Common myeloid progenitor, CD34-positive (primary cell): ENCODE results near the gene FEV. TPM values are rescaled to one million over a fixed set of nuclear protein-coding genes. Genes with fewer than 3 reads are reported as not detected.

ENCODE experiments used
- CTCF ChIA-PET: fragments of 350-600 bp; sonication (Branson Sonifier 250); formaldehyde crosslinking; loops from one replicate; lab custom pipeline; 2021; ENCODE audit warnings: antibody characterized with exemption; lab: Charles Lee
- POLR2A ChIA-PET: fragments of 350-600 bp; sonication (Branson Sonifier 250); formaldehyde crosslinking; loops from one replicate; lab custom pipeline; 2021; ENCODE audit warnings: antibody characterized with exemption; lab: Charles Lee
- DNase-seq, 3 donors: peaks; one replicate each; pipeline versions ENCODE4 v3.0.0 to v3.0.0-alpha.2; 2013
- H3K27ac ChIP-seq, 2 experiments: 1 replicate in 1 of 2; 2 replicates in 1 of 2; pipeline ENCODE4 v1.7.0; 2013; ENCODE audit warnings: inconsistent platforms in 2 of 2, low read length in 2 of 2, mild to moderate bottlenecking in 2 of 2, low read depth in 1 of 2, moderate library complexity in 1 of 2; ENCODE audit not compliant: severe bottlenecking in 2 of 2, insufficient read depth in 1 of 2, poor library complexity in 1 of 2
- H3K27me3 ChIP-seq, 5 experiments: replicated peaks in 2 of 5; 1 replicate in 3 of 5; 2 replicates in 2 of 5; pipeline versions ENCODE4 v1.6.1 to v1.7.0; 2013; ENCODE audit warnings: low read length in 4 of 5, mild to moderate bottlenecking in 2 of 5, moderate library complexity in 2 of 5, inconsistent platforms in 1 of 5; ENCODE audit not compliant: insufficient read depth in 5 of 5, control insufficient read depth in 4 of 5
- H3K36me3 ChIP-seq, 4 experiments: 1 replicate in 2 of 4; 2 replicates in 2 of 4; pipeline versions ENCODE4 v1.6.1 to v1.7.0; 2013; ENCODE audit warnings: low read length in 3 of 4, control low read depth in 1 of 4, mild to moderate bottlenecking in 1 of 4; ENCODE audit not compliant: control insufficient read depth in 4 of 4, insufficient read depth in 4 of 4
- H3K4me1 ChIP-seq, 4 experiments: 1 replicate in 3 of 4; 2 replicates in 1 of 4; pipeline versions ENCODE4 v1.6.1 to v1.7.1; 2013; ENCODE audit warnings: low read length in 3 of 4, mild to moderate bottlenecking in 3 of 4, control low read depth in 1 of 4, inconsistent platforms in 1 of 4, moderate library complexity in 1 of 4; ENCODE audit not compliant: control insufficient read depth in 4 of 4, insufficient read depth in 4 of 4; ENCODE audit errors: control extremely low read depth in 1 of 4
- H3K4me3 ChIP-seq, 7 experiments: 1 replicate in 4 of 7; 2 replicates in 3 of 7; pipeline versions ENCODE4 v1.5.1 to v1.7.0; 2013; ENCODE audit warnings: mild to moderate bottlenecking in 7 of 7, low read length in 6 of 7, moderate library complexity in 6 of 7, inconsistent platforms in 2 of 7, low read depth in 2 of 7, control low read depth in 1 of 7; ENCODE audit not compliant: insufficient read depth in 4 of 7, control insufficient read depth in 1 of 7; ENCODE audit errors: extremely low read depth in 1 of 7
- H3K9me3 ChIP-seq, 5 experiments: 1 replicate in 4 of 5; 2 replicates in 1 of 5; pipeline versions ENCODE4 v1.6.1 to v1.7.1; 2013; ENCODE audit warnings: low read length in 4 of 5, mild to moderate bottlenecking in 2 of 5, inconsistent platforms in 1 of 5, low read depth in 1 of 5, moderate library complexity in 1 of 5; ENCODE audit not compliant: control insufficient read depth in 4 of 5, insufficient read depth in 2 of 5; ENCODE audit errors: control extremely low read depth in 1 of 5
- WGBS: methylation state at CpG from one replicate; pipeline ENCODE4 v1.1.5; 2013; ENCODE audit not compliant: insufficient coverage; 5-methylcytosine and 5-hydroxymethylcytosine counted together
- polyA plus RNA-seq: library from polyadenylated mRNA; unstranded; fragments of 120-200 nt; gene quantifications from one replicate; pipeline ENCODE4 v1.2.1, GENCODE V29; 2013

FEV gene
- not detected for polyA plus RNA-seq

DNA sequence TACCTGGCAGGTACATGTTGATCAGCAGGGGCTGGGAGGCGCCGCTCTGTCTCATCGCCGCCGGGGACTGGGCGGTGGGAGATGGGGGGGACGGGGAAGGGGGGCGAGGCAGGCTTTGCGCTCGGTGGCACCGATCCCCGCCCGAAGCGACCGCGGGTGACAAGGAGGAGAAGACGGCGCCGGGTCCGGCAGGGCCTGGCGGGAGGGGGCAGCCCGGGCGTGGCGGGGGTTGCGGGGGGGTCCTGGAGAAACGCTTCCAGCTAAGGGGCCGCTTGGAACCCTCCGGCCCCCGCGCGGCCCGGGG is at the start of gene FEV:
Gene FEV (minus strand): TSS at position 164 of the 304 bp plus-strand sequence. CDS start 109 bp downstream, at position 55.
- no peaks in the 10 kb centered on the region for H3K36me3 ChIP-seq
- CTCF ChIA-PET: interaction anchor here (1.3 to 5.6 kb wide), 2 partner anchors 10 to 109 kb away, joined by 7 to 27 read pairs; no protein-coding TSS in a partner anchor
- WGBS: 1% methylated on average over 20 of the region's 32 CpGs
- peak within 1 kb of the TSS in 4 of 7 experiments; percentile 26 to 52 (median 39) for H3K4me3 ChIP-seq
- no peak within 1 kb of the TSS for H3K27ac ChIP-seq
- peaks cover 0 to 46% (median 25%) of the 10 kb centered on the region in 4 experiments for H3K4me1 ChIP-seq
- no peaks in the 10 kb centered on the region for H3K9me3 ChIP-seq
- H3K27me3 ChIP-seq: peaks cover 0 to 98% (median 54%) of the 10 kb centered on the region in 5 experiments
- DNase-seq: no peak
- POLR2A ChIA-PET: interaction anchor here (1.2 kb wide), 1 partner anchor 9 kb away, joined by 3 read pairs; no protein-coding TSS in a partner anchor

DNA sequence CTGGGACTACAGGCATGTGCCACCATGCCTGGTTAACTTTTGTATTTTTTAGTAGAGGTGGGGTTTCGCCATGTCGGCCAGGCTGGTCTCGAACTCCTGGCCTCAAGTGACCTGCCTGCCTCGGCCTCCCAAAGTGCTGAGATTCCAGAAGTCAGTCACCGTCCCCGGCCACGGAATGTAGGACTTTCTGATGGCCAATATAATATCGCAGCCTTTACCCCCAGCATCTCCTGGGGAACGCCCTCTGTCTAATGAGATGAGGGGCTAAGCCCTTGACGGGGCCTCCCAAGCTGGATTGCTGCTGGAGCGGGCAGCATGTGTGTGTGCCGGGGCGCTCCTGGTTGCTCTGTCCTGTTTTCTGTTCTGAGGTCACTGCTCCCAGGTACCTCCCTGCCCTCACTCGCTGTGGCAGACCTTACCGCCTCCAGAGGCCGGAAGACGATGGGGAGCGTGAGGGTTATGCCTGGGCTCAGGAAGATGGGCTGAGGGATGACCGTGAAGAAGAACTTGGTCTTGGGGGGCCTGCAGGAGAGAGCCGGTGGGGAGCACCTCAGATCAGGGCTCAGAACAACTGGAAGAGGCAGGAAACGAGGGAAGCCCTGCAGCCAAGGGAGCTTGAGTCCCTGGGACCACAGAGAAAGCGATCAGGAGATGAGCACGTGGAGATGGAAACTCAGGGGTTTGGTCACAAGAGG is 47.2 kb upstream of the FEV start:
- CTCF ChIA-PET: interaction anchor here (0.9 to 10.8 kb wide), 7 partner anchors 10 to 121 kb away, joined by 3 to 162 read pairs (median 4); partner anchors contain the start of gene NHEJ1
- H3K27me3 ChIP-seq: peaks cover under 1 to 35% (median 11%) of the 10 kb centered on the region in 5 experiments
- POLR2A ChIA-PET: no interaction called here
- DNase-seq: no peak
- no peaks in the 10 kb centered on the region for H3K9me3 ChIP-seq
- WGBS: 94% methylated on average over 21 of the region's 23 CpGs
- H3K36me3 ChIP-seq: no peaks in the 10 kb centered on the region
- no peak overlapping the region for H3K4me3 ChIP-seq
- peaks cover 0 to 2% (median 0%) of the 10 kb centered on the region in 4 experiments for H3K4me1 ChIP-seq
- H3K27ac ChIP-seq: no peak overlapping the region

DNA sequence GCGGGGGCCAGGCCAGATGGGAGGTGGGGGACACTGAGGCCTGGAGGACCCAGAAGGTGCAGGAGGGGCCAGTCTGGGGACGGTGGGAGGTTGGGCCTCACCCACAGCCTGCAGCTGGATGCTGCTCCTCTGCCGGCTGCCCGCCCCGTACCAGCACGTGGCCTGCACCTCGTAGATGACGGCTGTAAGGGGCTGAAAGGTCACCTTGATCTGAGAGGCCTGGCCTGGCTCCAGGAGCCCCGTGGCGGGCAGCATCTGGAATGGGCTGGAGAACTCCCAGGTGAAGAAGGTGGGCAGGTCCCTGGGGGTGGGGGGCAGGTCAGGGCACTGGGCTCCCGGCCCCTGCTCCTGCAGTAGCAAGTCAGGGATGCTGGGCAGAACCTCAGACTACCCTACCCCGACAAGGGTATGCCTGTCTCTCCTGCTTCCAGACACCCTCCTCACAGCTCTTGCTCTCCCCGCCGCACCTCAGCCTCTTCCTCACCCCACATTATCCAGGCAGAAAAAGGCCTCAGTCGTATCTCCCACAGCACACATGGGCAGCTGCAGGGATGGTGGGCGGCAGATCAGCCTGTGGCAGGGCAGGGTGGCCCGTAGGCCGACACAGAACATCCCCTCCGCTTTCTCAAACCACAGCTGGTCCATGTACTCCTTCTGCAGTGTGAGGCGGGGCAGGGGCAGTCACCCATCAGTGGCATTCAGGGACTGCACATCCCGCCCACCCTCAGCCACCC is 46.2 kb upstream of the FEV start:
- Histone ChIP-seq H3K4me3 (no peak overlapping the region), H3K27me3 (peaks cover under 1 to 30% (median 11%) of the 10 kb centered on the region in 5 experiments), H3K9me3 (no peaks in the 10 kb centered on the region), H3K27ac (no peak overlapping the region), H3K4me1 (peaks cover 0 to 2% (median 0%) of the 10 kb centered on the region in 4 experiments), H3K36me3 (no peaks in the 10 kb centered on the region)
- no peak for DNase-seq
- CTCF ChIA-PET: interaction anchor here (0.6 to 10.8 kb wide), 16 partner anchors 8 to 324 kb away, joined by 3 to 162 read pairs (median 4); partner anchors contain the start of gene NHEJ1
- POLR2A ChIA-PET: no interaction called here
- 93% methylated on average over 20 of the region's 21 CpGs for WGBS

DNA sequence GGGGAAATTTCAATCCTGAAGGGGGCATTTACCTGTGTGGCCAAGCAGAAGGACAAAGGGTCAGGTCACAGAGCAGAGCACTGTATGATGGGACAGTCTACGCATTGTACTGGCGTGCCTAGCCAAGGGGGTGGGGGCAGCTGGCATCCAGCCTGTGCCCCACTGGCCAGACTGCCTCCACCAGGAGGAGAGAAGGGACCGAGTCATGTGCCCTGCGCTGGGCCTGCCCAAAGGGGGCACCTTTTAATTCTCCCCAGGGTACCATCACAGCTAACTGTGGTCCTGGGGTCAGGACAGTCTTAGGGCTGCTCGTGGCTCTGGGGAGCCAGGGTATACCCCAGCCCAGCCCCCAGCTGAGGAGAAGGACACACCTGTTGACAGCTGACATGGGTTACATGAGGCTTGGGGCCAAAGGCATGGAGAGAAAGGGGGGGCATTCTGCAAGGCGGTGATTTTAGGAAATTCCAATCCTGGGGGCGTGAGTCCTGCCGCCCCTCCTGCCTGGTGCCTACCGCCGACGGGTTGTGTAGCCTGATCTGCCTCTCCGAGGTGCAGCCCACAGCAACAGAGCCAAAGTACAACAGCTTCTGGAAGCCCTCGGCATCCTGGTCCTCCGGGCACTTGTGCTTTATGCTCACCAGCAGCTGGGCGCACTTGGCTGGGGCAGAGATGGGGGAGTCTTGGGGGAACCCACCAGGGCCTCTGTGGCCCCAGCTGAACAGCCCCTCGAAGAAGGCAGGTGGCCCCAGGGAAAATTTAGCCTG is 45.4 kb upstream of the FEV start:
- Histone ChIP-seq H3K36me3 (no peaks in the 10 kb centered on the region), H3K27me3 (peaks cover 2 to 23% (median 6%) of the 10 kb centered on the region in 5 experiments), H3K27ac (no peak overlapping the region), H3K9me3 (no peaks in the 10 kb centered on the region), H3K4me1 (peaks cover 0 to 2% (median 0%) of the 10 kb centered on the region in 4 experiments), H3K4me3 (no peak overlapping the region)
- ChIA-PET CTCF (interaction anchor here (0.6 to 10.8 kb wide), 24 partner anchors 9 to 197 kb away, joined by 3 to 162 read pairs (median 7); partner anchors contain the start of genes CFAP65 and NHEJ1), POLR2A (interaction anchor here (1.0 kb wide), 1 partner anchor 11 kb away, joined by 3 read pairs; the partner anchor contains the start of gene CFAP65)
- no peak for DNase-seq
- 89% methylated on average over 13 of the region's 16 CpGs for whole genome bisulfite sequencing

DNA sequence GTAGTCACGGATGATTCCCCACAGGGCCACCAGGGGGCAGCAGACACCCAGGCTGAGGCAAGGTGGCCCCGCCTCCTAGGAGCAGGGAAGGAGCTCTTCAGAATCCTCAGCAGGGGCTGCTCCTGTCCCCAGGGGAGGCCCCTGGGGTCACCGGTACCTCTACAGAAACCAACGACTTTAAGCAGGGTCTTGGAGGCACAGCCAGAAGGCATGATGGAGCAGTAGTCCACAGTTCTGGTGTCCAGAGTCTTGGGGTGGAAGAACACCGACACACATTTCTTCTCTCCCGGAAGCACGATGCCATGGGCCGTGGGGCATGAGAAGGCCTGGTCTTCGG is 44.8 kb upstream of the FEV start:
- no peaks in the 10 kb centered on the region for H3K9me3 ChIP-seq

DNA sequence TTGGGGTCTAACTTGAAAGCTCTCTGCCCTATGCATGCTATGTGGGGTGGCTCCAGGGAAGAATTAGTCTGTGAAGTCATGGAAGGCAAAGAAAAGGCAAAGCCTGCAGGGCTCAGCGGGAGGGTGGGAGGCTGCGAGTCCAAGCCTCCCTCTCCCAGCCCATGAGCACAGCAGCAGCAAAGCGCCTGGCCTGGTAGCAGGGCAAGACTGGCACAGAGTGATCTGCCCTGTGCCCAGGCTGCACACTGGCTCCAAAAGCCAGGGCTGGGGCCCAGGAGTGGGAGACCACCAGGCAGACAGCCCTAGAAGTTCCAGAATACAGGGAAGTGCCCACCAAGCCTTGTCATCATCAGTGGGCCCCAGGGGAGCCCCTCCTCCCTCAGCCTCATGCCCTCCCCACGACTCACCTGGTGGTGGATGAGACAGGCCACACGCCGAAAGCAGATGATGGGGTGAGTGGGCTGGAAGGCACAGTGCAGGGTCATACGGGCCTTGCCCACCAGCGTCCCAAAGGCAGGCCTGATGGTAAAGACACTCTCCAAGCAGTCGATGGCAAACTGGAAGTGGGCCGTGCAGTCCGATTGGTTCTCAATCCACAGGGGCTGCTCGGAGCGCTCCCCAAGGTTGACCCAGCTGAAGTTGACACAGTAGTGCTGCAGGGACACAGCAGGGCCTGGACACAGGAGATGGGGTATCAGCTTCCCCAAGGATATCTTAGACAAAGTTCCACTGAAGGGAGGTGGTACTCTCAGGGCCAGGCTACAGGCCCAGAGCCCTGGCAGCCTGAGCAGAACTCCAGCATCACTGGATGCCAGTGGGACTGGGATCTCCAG is 44.2 kb upstream of the FEV start:
- Histone ChIP-seq H3K36me3 (no peaks in the 10 kb centered on the region), H3K4me3 (no peak overlapping the region), H3K27me3 (peaks cover 0 to 12% (median 6%) of the 10 kb centered on the region in 5 experiments), H3K9me3 (no peaks in the 10 kb centered on the region), H3K27ac (no peak overlapping the region), H3K4me1 (peaks cover 0 to 2% (median 0%) of the 10 kb centered on the region in 4 experiments)
- no peak for DNase-seq
- CTCF ChIA-PET: interaction anchor here (0.6 to 10.8 kb wide), 24 partner anchors 10 to 199 kb away, joined by 3 to 162 read pairs (median 7); partner anchors contain the start of genes CFAP65 and NHEJ1
- WGBS: 87% methylated on average over 12 of the region's 13 CpGs
- POLR2A ChIA-PET: no interaction called here

More for the DNA sequence above, 44.8 kb upstream of the FEV start:
- H3K27ac ChIP-seq: no peak overlapping the region
- 44% methylated on average over 9 of the region's 9 CpGs for WGBS
- no peaks in the 10 kb centered on the region for H3K36me3 ChIP-seq
- no peak overlapping the region for H3K4me3 ChIP-seq
- DNase-seq: peak; percentile 73 to 85 (median 78)
- peaks cover 1 to 18% (median 6%) of the 10 kb centered on the region in 5 experiments for H3K27me3 ChIP-seq
- ChIA-PET CTCF (interaction anchor here (0.6 to 10.8 kb wide), 24 partner anchors 9 to 198 kb away, joined by 3 to 162 read pairs (median 7); partner anchors contain the start of genes CFAP65 and NHEJ1), POLR2A (interaction anchor here (1.0 kb wide), 1 partner anchor 11 kb away, joined by 3 read pairs; the partner anchor contains the start of gene CFAP65)
- peaks cover 0 to 2% (median 0%) of the 10 kb centered on the region in 4 experiments for H3K4me1 ChIP-seq
